Activated T-cell treated with anti-CD3 and anti-CD28 coated beads, Interleukin-2, amount 50 U/mL, for 4 hours (primary cell): Measurements from ENCODE around the gene LYAR. TPM values are rescaled to one million over a fixed set of nuclear protein-coding genes. Genes with fewer than 3 reads are reported as not detected.

Experiments
- ATAC-seq, 2 donors: fragments of 200-7000 bp; cut with Tn5 transposase; one replicate each; pipeline ENCODE4 v1.10.0; 2021
- DNase-seq: peaks from one replicate; pipeline ENCODE4 v3.0.0-alpha.2; 2020
- H3K27me3 Mint-ChIP-seq: one replicate; pipeline ENCODE4 v1.8.0; 2021; ENCODE audit warnings: low read depth, mixed read lengths
- H3K36me3 Mint-ChIP-seq: one replicate; pipeline ENCODE4 v1.8.0; 2022; ENCODE audit warnings: mixed read lengths; ENCODE audit not compliant: insufficient read depth
- H3K4me1 Mint-ChIP-seq: one replicate; pipeline ENCODE4 v1.8.0; 2021; ENCODE audit warnings: low read depth, mixed read lengths
- H3K4me3 Mint-ChIP-seq: one replicate; pipeline ENCODE4 v1.8.0; 2021; ENCODE audit warnings: mild to moderate bottlenecking, moderate library complexity, mixed read lengths
- H3K9me3 Mint-ChIP-seq: one replicate; pipeline ENCODE4 v1.8.0; 2021; ENCODE audit warnings: mixed read lengths
- total RNA-seq, 3 donors: library from RNA; stranded (reverse); gene quantifications; one replicate each; pipeline ENCODE4 v1.2.1, GENCODE V29; 2021

Gene LYAR
- total RNA-seq, 3 donors from 2014 or later, result 114 to 129 (median 118) TPM

DNA sequence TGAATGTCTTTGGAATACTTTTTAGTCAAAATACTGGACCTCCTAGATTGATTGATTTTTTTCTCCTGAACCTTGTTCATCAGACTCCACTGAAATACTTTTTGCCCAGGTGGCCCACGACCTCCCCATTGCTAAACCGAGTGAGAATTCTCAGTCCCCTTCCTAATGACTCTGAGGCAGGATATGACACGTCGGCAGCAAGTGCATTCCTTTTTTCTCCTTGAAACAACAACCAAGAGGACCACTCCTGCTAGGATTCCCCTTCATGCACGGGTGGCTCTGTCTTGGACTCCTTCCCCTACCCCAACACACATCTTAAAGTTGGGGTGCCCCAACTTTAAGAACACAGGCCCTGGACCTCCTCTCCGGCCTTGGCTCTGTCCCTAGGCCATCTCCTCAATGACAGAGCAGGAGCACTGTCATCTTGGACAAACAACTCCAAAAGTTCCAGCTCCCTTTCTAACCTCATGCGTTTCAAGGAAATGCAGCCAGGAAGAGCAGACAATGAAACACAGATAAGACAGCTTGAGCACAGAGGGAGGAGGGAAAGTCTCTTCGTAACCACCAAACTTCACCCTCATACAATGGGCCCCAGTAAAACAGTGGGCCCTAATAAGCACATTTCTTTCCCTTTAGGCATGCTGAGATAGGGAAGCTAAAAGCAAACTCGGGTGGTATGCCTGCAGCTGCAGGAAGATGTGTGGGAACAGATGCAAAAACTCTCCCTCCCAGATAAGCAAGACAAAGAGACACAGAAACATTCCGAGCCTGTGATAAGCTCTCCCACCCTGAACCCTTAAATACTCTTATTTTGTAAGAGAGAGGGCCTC is 34.0 kb upstream of the LYAR start:
- Mint-ChIP-seq H3K9me3 (no peaks in the 10 kb centered on the region), H3K4me1 (no peaks in the 10 kb centered on the region), H3K36me3 (peaks cover 26% of the 10 kb centered on the region), H3K4me3 (no peak overlapping the region), H3K27me3 (no peaks in the 10 kb centered on the region)
- no peak for ATAC-seq
- no peak for DNase-seq

DNA sequence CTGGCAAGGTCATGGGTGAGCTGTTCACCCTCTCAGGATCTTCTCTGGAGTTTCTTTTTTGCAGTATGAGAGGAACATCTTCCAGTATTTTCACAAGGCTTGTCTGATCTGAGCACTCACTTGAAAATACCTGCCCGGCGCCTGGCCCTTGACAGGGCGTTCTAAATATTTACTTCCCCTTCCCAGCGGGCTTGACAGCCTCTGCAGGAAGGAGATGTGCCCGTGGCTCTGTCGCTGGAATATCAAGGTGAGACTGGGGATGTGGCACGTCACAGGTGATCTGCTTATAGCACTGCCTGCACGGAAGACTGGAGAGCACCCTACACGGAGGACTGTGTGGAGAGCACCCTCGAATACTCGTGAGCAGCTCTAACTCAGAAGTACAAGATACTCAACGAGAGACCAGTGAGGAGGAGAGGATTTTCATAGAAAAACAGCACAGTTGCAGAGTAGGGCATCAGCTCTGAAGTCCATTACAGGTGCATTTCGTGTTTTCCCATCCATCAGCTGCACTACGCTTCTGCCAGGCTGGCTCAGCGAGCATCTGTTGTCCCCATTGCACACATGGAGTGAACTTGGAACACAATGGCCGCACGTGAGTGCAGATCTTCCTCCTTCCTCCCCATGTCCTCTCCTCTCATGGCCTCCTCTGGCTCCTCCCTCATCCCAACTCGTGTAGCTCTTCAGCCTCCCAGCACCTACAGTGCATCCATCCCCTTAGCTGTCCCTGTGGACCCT is 32.2 kb upstream of the LYAR start:
- no peak overlapping the region for H3K4me3 Mint-ChIP-seq
- DNase-seq, result no peak
- ATAC-seq, result no peak
- peaks cover 26% of the 10 kb centered on the region for H3K36me3 Mint-ChIP-seq
- no peaks in the 10 kb centered on the region for H3K27me3 Mint-ChIP-seq
- no peaks in the 10 kb centered on the region for H3K4me1 Mint-ChIP-seq
- no peaks in the 10 kb centered on the region for H3K9me3 Mint-ChIP-seq

DNA sequence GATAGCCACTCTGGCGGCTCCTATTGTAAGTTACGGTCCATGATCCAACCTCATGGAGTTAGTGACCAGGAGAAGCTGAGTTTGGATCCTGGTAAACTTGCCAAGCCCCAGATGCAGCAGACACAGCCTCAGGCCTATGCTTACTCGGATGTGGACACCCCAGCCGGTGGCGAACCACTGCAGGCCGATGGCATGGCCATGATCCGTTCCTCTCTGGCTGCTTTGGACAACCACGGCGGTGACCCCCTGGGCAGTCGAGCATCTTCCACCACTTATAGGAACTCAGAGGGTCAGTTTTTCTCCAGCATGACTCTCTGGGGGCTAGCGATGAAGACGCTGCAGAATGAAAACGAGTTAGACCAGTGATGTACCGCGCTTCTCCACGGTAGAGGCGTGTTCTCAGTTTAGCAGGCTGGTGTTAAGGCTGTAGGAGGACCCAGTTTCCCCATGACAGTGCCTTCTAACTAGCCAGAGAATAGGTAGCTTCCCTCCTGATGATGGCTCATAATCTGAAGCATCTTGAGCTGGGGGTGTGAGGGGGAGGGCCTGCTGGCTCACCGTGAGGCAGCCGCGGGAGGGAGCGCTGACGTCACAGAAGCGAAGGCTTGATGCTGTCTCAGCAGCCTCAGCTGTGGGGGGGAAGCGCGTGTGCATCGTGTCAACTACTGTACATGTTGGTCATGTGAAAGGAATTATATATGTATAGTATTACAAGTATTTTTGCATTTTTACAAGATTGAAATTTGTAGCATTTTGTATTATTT is 31.2 kb upstream of the LYAR start:
- no peaks in the 10 kb centered on the region for H3K9me3 Mint-ChIP-seq
- H3K4me1 Mint-ChIP-seq, result no peaks in the 10 kb centered on the region
- no peaks in the 10 kb centered on the region for H3K27me3 Mint-ChIP-seq
- H3K36me3 Mint-ChIP-seq, result peaks cover 26% of the 10 kb centered on the region
- H3K4me3 Mint-ChIP-seq, result no peak overlapping the region
- DNase-seq, result no peak
- ATAC-seq, result no peak

DNA sequence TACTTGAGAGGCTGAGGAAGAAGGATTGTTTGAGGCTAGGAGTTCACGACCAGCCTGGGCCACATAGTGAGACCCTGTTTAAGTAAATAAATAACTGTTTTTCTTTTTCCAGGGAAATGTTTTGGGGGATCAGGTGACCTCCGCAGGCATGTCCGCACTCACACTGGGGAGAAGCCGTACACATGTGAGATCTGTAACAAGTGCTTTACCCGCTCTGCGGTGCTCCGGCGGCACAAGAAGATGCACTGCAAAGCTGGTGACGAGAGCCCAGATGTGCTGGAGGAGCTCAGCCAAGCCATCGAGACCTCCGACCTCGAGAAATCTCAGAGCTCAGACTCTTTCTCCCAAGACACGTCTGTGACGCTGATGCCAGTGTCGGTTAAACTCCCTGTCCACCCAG is 30.6 kb upstream of the LYAR start:
- Mint-ChIP-seq H3K9me3 (no peaks in the 10 kb centered on the region), H3K4me3 (no peak overlapping the region), H3K36me3 (peaks cover 29% of the 10 kb centered on the region), H3K4me1 (no peaks in the 10 kb centered on the region), H3K27me3 (no peaks in the 10 kb centered on the region)
- DNase-seq, result no peak
- no peak for ATAC-seq

DNA sequence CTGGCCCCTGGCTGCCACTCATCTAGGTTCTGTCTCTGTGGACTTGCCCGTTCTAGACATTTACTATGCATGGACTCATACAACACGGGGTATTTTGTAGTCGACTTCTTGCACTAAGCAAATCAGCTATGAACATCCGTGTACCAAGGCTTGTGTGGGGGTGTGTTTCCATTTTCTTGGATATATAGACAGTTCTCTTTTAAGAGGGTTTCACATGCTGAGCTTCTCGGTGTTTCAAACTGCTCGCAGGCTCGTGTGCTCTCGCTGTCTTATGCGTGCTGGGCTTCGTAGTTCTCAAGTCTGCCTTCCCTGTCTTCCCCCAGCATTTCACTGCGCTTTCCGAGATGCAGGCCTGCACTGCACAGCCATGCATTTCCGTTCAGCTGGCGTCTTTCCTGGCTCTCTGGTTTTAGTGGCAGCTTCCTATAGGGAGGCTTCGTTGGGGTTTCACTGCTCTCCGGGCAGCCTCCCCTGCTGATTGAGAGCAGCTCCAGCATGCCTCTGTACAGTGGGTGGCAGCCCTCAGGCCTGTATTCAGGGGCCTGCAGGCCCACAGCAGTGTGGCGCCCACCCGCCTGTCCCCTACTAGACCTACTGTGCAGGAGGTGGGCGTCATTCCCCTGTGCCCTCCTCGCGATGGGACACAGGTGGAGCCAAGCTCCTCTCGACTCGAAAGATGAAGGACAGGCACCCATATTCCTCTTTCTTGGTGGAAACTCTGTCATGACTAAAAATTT is 27.7 kb upstream of the LYAR start:
- H3K9me3 Mint-ChIP-seq, result no peaks in the 10 kb centered on the region
- H3K4me1 Mint-ChIP-seq, result no peaks in the 10 kb centered on the region
- H3K27me3 Mint-ChIP-seq, result no peaks in the 10 kb centered on the region
- no peak overlapping the region for H3K4me3 Mint-ChIP-seq
- H3K36me3 Mint-ChIP-seq, result peaks cover 35% of the 10 kb centered on the region
- DNase-seq, result no peak
- ATAC-seq, result no peak

DNA sequence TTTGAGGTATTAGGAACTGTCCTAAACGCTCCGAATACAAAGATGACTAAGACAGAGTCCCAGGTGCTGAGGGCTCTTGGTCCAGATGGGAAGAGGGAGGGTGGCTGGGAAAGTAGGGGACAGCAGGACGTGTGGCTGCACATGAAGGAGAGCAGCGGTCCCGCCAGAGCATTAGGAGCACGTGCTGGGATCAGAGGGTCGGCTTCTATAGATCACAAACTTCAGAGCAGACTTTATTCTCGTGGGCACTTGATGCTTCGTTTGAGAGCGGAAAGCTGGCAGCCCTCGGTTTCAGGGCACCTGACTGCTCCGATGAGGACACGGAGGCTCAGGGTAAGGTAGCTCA is 26.2 kb upstream of the LYAR start:
- H3K4me3 Mint-ChIP-seq, result no peak overlapping the region
- peaks cover 26% of the 10 kb centered on the region for H3K36me3 Mint-ChIP-seq
- H3K4me1 Mint-ChIP-seq, result no peaks in the 10 kb centered on the region
- ATAC-seq (no peak), DNase-seq (no peak)
- no peaks in the 10 kb centered on the region for H3K9me3 Mint-ChIP-seq
- no peaks in the 10 kb centered on the region for H3K27me3 Mint-ChIP-seq

DNA sequence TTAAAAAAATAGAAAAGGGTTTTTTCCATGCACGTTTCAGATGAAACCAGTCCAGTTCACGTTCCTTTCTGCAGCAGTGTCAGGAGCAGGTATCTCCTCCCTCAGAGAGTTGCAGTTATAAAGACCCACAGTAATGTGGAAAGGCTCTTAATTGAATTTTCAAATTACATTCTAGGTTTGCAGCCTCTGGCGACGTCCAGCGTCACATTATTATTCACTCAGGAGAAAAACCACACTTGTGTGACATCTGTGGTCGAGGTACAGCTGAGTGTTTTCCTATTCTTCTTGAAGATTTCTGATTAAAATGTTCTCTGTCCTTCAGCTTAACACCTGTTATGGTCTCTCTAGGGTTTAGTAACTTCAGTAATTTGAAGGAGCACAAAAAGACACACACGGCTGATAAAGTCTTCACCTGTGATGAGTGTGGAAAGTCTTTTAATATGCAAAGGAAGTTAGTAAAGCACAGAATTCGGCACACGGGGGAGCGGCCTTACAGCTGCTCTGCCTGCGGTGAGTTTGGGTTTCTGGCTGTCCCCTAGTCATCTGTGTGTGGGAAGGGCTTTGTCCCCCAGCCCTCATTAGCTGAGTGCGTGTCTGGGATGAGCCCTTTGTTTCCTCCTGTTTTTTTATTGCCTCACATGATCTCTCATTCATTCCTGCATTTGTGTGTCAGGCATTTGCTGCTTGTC is 25.7 kb upstream of the LYAR start:
- ATAC-seq, result no peak
- no peak for DNase-seq
- peaks cover 24% of the 10 kb centered on the region for H3K36me3 Mint-ChIP-seq
- no peak overlapping the region for H3K4me3 Mint-ChIP-seq
- H3K4me1 Mint-ChIP-seq, result no peaks in the 10 kb centered on the region
- no peaks in the 10 kb centered on the region for H3K9me3 Mint-ChIP-seq
- no peaks in the 10 kb centered on the region for H3K27me3 Mint-ChIP-seq

DNA sequence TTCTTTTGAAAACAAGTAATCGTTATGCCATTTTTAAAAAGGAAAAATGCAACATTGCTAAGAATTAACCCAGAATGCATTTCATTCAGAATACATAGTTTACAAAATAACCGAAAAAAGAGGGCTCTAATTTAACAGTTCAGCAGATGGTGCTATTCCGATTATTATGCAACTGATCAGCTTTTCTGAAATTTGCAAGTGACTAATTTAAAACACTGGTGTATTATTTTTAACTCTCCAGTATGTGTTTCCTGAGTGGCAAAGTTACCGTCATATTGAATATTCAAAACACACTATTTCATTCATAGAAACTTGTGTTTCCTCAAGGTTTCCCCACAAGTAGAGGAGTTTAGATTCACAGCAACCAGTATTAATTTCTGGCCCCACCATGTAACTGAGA is 21.2 kb upstream of the LYAR start:
- ATAC-seq, result no peak
- Mint-ChIP-seq H3K4me1 (no peaks in the 10 kb centered on the region), H3K36me3 (peaks cover 31% of the 10 kb centered on the region), H3K9me3 (no peaks in the 10 kb centered on the region), H3K4me3 (no peak overlapping the region), H3K27me3 (no peaks in the 10 kb centered on the region)
- no peak for DNase-seq

DNA sequence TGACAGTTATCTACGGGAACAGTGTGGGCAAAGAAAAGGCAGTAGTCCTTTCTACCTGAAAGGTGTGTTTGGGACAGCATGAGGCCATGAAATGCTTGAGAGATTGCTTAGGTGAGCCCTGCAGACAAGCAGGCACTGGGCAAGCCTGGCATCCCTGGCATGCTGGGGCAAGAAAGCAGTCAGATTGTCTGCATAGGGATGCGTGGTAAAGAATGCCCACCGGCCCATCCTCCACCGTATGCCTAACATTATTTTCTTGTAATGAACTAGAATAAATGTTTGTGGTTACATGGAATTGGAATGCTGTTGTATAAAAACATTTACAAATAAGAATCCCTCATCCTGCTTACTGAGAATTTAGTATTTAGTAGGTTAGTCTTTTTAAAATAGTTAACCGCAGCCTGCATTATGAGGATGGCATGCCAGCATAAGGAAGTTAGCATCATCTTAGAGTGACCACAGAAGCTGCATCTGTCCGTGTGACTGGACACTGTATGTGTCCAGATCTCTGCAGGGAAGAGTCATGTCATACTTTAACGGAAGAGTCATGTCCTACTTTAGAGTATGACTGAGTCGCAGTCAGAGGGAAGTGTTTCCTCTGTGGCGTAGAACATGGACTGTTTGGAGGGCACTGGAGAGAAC is 19.0 kb upstream of the LYAR start:
- H3K4me3 Mint-ChIP-seq, result no peak overlapping the region

DNA sequence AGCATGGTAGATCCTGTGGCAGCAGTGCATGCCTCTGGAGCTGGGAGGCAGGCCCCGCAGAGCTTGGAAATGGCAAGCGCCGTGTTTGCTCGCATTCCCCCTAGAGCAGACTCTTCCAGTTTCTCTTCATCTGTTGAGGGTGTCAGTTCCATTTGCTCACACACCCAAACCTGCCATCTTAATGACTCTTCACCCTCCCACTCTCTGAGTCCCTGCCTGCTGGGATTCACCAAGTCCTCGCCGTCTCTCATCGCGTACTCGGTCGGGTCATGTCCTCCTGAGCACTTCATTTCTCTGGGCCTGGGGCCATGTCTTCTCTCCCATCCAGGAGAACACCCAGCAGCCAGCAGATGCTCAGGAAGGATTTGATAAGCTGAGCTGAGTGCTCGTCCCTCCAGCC is 17.0 kb upstream of the LYAR start:
- no peak overlapping the region for H3K4me3 Mint-ChIP-seq
- no peak for ATAC-seq

More for the DNA sequence above, 19.0 kb upstream of the LYAR start:
- no peak for ATAC-seq
- Mint-ChIP-seq H3K4me1 (no peaks in the 10 kb centered on the region), H3K27me3 (no peaks in the 10 kb centered on the region), H3K36me3 (peaks cover 25% of the 10 kb centered on the region), H3K9me3 (no peaks in the 10 kb centered on the region)
- no peak for DNase-seq

DNA sequence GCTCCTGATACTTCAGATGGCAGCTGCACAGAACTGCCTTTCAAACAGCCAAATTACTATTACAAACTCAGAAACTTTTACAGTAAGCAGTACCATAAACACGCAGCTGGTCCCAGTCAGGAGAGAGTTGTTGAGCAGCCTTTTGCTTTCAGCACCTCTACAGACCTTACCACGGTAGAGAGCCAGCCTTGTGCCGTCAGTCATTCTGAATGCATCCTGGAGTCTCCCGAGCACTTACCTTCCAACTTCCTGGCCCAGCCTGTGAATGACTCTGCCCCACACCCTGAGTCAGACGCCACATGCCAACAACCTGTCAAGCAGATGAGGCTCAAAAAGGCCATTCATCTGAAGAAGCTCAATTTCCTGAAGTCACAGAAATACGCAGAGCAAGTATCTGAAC is 12.5 kb upstream of the LYAR start:
- ATAC-seq, result no peak
- no peaks in the 10 kb centered on the region for H3K27me3 Mint-ChIP-seq
- no peaks in the 10 kb centered on the region for H3K9me3 Mint-ChIP-seq
- H3K4me1 Mint-ChIP-seq, result peaks cover 7% of the 10 kb centered on the region
- H3K36me3 Mint-ChIP-seq, result peaks cover 30% of the 10 kb centered on the region
- no peak overlapping the region for H3K4me3 Mint-ChIP-seq
- DNase-seq, result no peak

More for the DNA sequence above, 17.0 kb upstream of the LYAR start:
- Mint-ChIP-seq H3K36me3 (peaks cover 29% of the 10 kb centered on the region), H3K4me1 (no peaks in the 10 kb centered on the region), H3K9me3 (no peaks in the 10 kb centered on the region), H3K27me3 (no peaks in the 10 kb centered on the region)
- DNase-seq, result no peak

DNA sequence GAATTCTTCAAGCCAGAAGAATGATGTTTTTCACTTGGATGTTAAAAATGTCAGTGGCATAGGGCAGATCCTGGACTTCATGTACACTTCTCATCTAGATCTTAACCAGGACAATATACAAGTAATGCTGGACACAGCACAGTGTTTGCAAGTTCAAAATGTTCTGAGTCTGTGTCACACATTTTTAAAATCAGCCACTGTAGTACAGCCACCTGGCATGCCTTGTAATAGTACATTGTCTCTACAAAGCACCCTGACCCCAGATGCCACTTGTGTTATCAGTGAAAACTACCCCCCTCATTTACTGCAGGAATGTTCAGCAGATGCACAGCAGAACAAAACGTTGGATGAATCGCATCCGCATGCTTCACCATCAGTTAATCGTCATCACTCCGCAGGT is 12.0 kb upstream of the LYAR start:
- no peak for ATAC-seq
- DNase-seq, result no peak
- H3K36me3 Mint-ChIP-seq, result peaks cover 26% of the 10 kb centered on the region
- H3K27me3 Mint-ChIP-seq, result no peaks in the 10 kb centered on the region
- no peaks in the 10 kb centered on the region for H3K9me3 Mint-ChIP-seq
- H3K4me1 Mint-ChIP-seq, result peaks cover 7% of the 10 kb centered on the region
- H3K4me3 Mint-ChIP-seq, result no peak overlapping the region

DNA sequence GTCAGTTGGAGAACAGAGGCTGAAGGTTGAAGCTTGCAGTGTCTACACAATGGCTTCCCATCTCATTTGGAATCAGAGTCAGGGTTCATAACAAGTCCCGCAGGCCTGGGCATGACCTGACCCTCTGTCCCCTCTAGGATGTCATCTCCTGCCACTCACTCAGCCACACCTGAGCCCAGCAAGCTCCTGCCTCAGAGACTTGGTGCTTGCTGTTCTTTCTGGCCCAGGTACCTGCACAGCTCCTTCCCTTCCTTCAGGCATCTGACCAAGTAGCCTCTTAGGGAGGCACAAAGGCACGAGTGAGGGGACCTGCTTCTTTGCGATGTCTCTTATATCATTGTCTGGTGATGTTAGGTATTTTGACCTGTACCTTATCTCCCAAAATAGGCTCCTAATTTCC is 9.1 kb upstream of the LYAR start:
- H3K9me3 Mint-ChIP-seq, result no peaks in the 10 kb centered on the region
- DNase-seq (no peak), ATAC-seq (no peak)
- peaks cover 21% of the 10 kb centered on the region for H3K4me1 Mint-ChIP-seq
- H3K27me3 Mint-ChIP-seq, result no peaks in the 10 kb centered on the region
- peaks cover 33% of the 10 kb centered on the region for H3K36me3 Mint-ChIP-seq
- no peak overlapping the region for H3K4me3 Mint-ChIP-seq
